MM.1S (cell line): Measurements from ENCODE around the gene PTK7.

ENCODE experiments used
- CTCF ChIP-seq: fragments of 300-600 bp; sonication (generic); IDR thresholded peaks from 2 replicates; pipeline ENCODE4 v1.5.1; 2016; ENCODE audit warnings: antibody characterized with exemption, low read length, mixed read lengths
- EZH2 ChIP-seq: fragments of 300-600 bp; sonication (generic); optimal IDR thresholded peaks from 2 replicates; pipeline ENCODE3; 2017; ENCODE audit warnings: low read depth, mild to moderate bottlenecking, antibody characterized with exemption, low read length, mixed read lengths

GRCh38 chr6:43101497-43101896 is 25.4 kb downstream of the PTK7 start:
- no peak for TF ChIP-seq CTCF
- no peak for TF ChIP-seq EZH2
